HCT116 (cell line): ENCODE results near the gene ABCB8. TPM values are rescaled to one million over a fixed set of nuclear protein-coding genes. Genes with fewer than 3 reads are reported as not detected.

Experiments
- ATAC-seq: fragments of 200-7000 bp; cut with Tn5 transposase; 2 replicates; pipeline ENCODE4 v1.9.1; 2020; ENCODE audit warnings: mild to moderate bottlenecking, moderate library complexity
- BruUV-seq: library from RNA; stranded (reverse); fragments of 400-500 nt; replicated peaks from 2 replicates; lab custom pipeline; 2021; lab: Mats Ljungman, UMichigan
- CTCF ChIA-PET: fragments of 300-600 bp; sonication (Branson Sonifier 250); formaldehyde crosslinking; loops from one replicate; lab custom pipeline; 2021; ENCODE audit warnings: antibody characterized with exemption; lab: Charles Lee
- POLR2A ChIA-PET: fragments of 300-600, 350-600 bp; sonication (Branson Sonifier 250); formaldehyde crosslinking; loops from one replicate; lab custom pipeline; 2021; ENCODE audit warnings: antibody characterized with exemption; lab: Charles Lee
- RAD21 ChIA-PET, 2 experiments: fragments of 300-600 bp; sonication (Branson Sonifier 250); formaldehyde crosslinking; loops; one replicate each; lab custom pipeline; 2023; ENCODE audit warnings: low total read pairs in 2 of 2; ENCODE audit not compliant: uncharacterized antibody in 2 of 2, unreplicated experiment in 2 of 2, low non-redundant PET in 1 of 2; lab: Charles Lee
- DNase-seq: peaks from one replicate; pipeline ENCODE4 v3.0.0-alpha.2; 2010; ENCODE audit warnings: low read depth, low spot score
- H2AFZ ChIP-seq: fragments of 200-600 bp; shearing (Covaris generic), sonication (generic); 2 replicates; pipeline ENCODE4 v1.6.1; 2017; ENCODE audit warnings: low read depth, mixed run types, mixed read lengths, antibody characterized with exemption, low read length; ENCODE audit not compliant: poor library complexity, severe bottlenecking
- H3K27ac ChIP-seq: 2 replicates; pipeline ENCODE4 v1.5.1; 2012; ENCODE audit warnings: low read depth, low read length
- H3K27me3 ChIP-seq: fragments of 200-600 bp; sonication (generic); 2 replicates; pipeline ENCODE4 v1.6.1; 2016; ENCODE audit warnings: mixed run types, low read length, mixed read lengths; ENCODE audit not compliant: insufficient read depth
- H3K36me3 ChIP-seq, 2 experiments: fragments of 200-500 bp in 1 of 2; fragments of 200-600 bp in 1 of 2; sonication (Bioruptor generic) in 1 of 2; sonication (generic) in 1 of 2; 2 replicates each; pipeline versions ENCODE4 v1.5.1 to v1.6.1; 2014 to 2016; ENCODE audit warnings: low read length in 2 of 2, inconsistent platforms in 1 of 2, mixed read lengths in 1 of 2, mixed run types in 1 of 2; ENCODE audit not compliant: insufficient read depth in 2 of 2, control insufficient read depth in 1 of 2
- H3K4me1 ChIP-seq, 2 experiments: fragments of 200-600 bp in 1 of 2; sonication (generic) in 1 of 2; 2 replicates each; pipeline versions ENCODE4 v1.5.1 to v1.6.1; 2012 to 2017; ENCODE audit warnings: low read length in 2 of 2, inconsistent platforms in 1 of 2, mild to moderate bottlenecking in 1 of 2, mixed read lengths in 1 of 2, mixed run types in 1 of 2, moderate library complexity in 1 of 2; ENCODE audit not compliant: insufficient read depth in 2 of 2, control insufficient read depth in 1 of 2
- H3K4me2 ChIP-seq: fragments of 200-600 bp; sonication (generic); 2 replicates; pipeline ENCODE4 v1.6.1; 2017; ENCODE audit warnings: mixed run types, low read length, mixed read lengths
- H3K4me3 ChIP-seq, 2 experiments: fragments of 200-600 bp in 1 of 2; sonication (generic) in 1 of 2; replicated peaks in 1 of 2; 2 replicates each; pipeline ENCODE4 v1.5.1; 2011 to 2016; ENCODE audit warnings: low read length in 2 of 2, control low read depth in 1 of 2, low read depth in 1 of 2, mild to moderate bottlenecking in 1 of 2, mixed read lengths in 1 of 2, mixed run types in 1 of 2
- H3K79me2 ChIP-seq: fragments of 200-600 bp; sonication (generic); 2 replicates; pipeline ENCODE4 v1.6.1; 2017; ENCODE audit warnings: mild to moderate bottlenecking, mixed run types, low read length, moderate library complexity, mixed read lengths; ENCODE audit not compliant: insufficient read depth
- H3K9ac ChIP-seq: fragments of 200-600 bp; sonication (generic); 2 replicates; pipeline ENCODE4 v1.6.1; 2016; ENCODE audit warnings: low read length, mixed read lengths
- H3K9me2 ChIP-seq: fragments of 200-600 bp; sonication (generic), shearing (Covaris generic); 2 replicates; pipeline ENCODE4 v1.6.1; 2017; ENCODE audit warnings: mixed run types, mild to moderate bottlenecking, moderate library complexity; ENCODE audit not compliant: insufficient read depth
- H3K9me3 ChIP-seq, 2 experiments: fragments of 200-500 bp in 1 of 2; fragments of 200-600 bp in 1 of 2; sonication (Bioruptor generic) in 1 of 2; sonication (generic) in 1 of 2; 2 replicates each; pipeline ENCODE4 v1.6.1; 2014 to 2017; ENCODE audit warnings: low read length in 2 of 2, mixed read lengths in 2 of 2, inconsistent platforms in 1 of 2, low read depth in 1 of 2, mild to moderate bottlenecking in 1 of 2, mixed run types in 1 of 2, moderate library complexity in 1 of 2; ENCODE audit not compliant: control insufficient read depth in 1 of 2, insufficient read depth in 1 of 2
- H4K20me1 ChIP-seq: fragments of 200-600 bp; sonication (generic), shearing (Covaris generic); 2 replicates; pipeline ENCODE4 v1.6.1; 2017; ENCODE audit warnings: mixed run types, mild to moderate bottlenecking, moderate library complexity; ENCODE audit not compliant: insufficient read depth
- ATF3 ChIP-seq: IDR thresholded peaks from 2 replicates; pipeline ENCODE4 v1.6.1; 2012
- CBX3 ChIP-seq: IDR thresholded peaks from 2 replicates; pipeline ENCODE4 v1.6.1; 2012; ENCODE audit warnings: low read depth
- CEBPB ChIP-seq: IDR thresholded peaks from 2 replicates; pipeline ENCODE4 v1.6.1; 2012; ENCODE audit warnings: low read depth
- EGR1 ChIP-seq: IDR thresholded peaks from 2 replicates; pipeline ENCODE4 v1.6.1; 2012; ENCODE audit warnings: low read depth
- ELF1 ChIP-seq: IDR thresholded peaks from 2 replicates; pipeline ENCODE4 v1.6.1; 2012; ENCODE audit warnings: low read depth, borderline replicate concordance
- EZH2phosphoT487 ChIP-seq: fragments of 200-600 bp; IDR thresholded peaks from 2 replicates; pipeline ENCODE4 v1.6.1; 2018; ENCODE audit warnings: antibody characterized with exemption, borderline replicate concordance
- FOSL1 ChIP-seq: IDR thresholded peaks from 2 replicates; pipeline ENCODE4 v1.6.1; 2012; ENCODE audit warnings: low read depth
- JUND ChIP-seq: IDR thresholded peaks from 2 replicates; pipeline ENCODE4 v1.6.1; 2012
- POLR2A ChIP-seq: IDR thresholded peaks from 2 replicates; pipeline ENCODE4 v1.7.0; 2011; ENCODE audit warnings: borderline replicate concordance; ENCODE audit not compliant: insufficient read depth, insufficient read length; ENCODE audit errors: extremely low read depth
- POLR2AphosphoS5 ChIP-seq: IDR thresholded peaks from 2 replicates; pipeline ENCODE4 v1.6.1; 2011; ENCODE audit warnings: mild to moderate bottlenecking, low read depth, low read length, moderate library complexity
- RAD21 ChIP-seq: IDR thresholded peaks from 2 replicates; pipeline ENCODE4 v1.6.1; 2012; ENCODE audit warnings: low read depth, mild to moderate bottlenecking
- REST ChIP-seq: IDR thresholded peaks from 2 replicates; pipeline ENCODE4 v1.6.1; 2012; ENCODE audit warnings: low read depth
- SIN3A ChIP-seq: IDR thresholded peaks from 2 replicates; pipeline ENCODE4 v1.6.1; 2012; ENCODE audit warnings: low read depth
- SP1 ChIP-seq: IDR thresholded peaks from 2 replicates; pipeline ENCODE4 v1.6.1; 2012; ENCODE audit warnings: low read depth
- YY1 ChIP-seq: IDR thresholded peaks from 2 replicates; pipeline ENCODE4 v1.6.1; 2011; ENCODE audit warnings: low read length, low read depth, moderate library complexity, mild to moderate bottlenecking; ENCODE audit not compliant: insufficient replicate concordance; ENCODE audit errors: extremely low read depth
- ZFX ChIP-seq: fragments of 450-650 bp; IDR thresholded peaks from 2 replicates; pipeline ENCODE4 v1.6.1; 2017
- ZNF274 ChIP-seq: fragments of 200-500 bp; sonication (Bioruptor generic); IDR thresholded peaks from 2 replicates; pipeline ENCODE4 v1.6.1; 2014; ENCODE audit warnings: mild to moderate bottlenecking, low read depth, low read length, inconsistent platforms
- intact Hi-C: fragments of 100-400 bp; cut with micrococcal nuclease; formaldehyde crosslinking; loops from 2 replicates; pipeline ENCODE4 v1.10.0; 2022
- total RNA-seq: library from RNA; stranded (reverse); gene quantifications from one replicate; pipeline ENCODE4 v1.2.1, GENCODE V29; 2021; ENCODE audit not compliant: unreplicated experiment
- TF ChIP-seq, protein P1 (sequence below), 3 experiments: fragments of 200-600 bp in 1 of 3; sonication (generic) in 1 of 3; IDR thresholded peaks in 2 of 3; conservative IDR thresholded peaks in 1 of 3; 2 replicates each; pipeline ENCODE4 v1.5.1; 2012 to 2017; ENCODE audit warnings: low read depth in 2 of 3, low read length in 2 of 3, antibody characterized with exemption in 1 of 3, borderline replicate concordance in 1 of 3, control low read depth in 1 of 3, mild to moderate bottlenecking in 1 of 3, mixed read lengths in 1 of 3, mixed run types in 1 of 3, moderate library complexity in 1 of 3; ENCODE audit not compliant: insufficient read depth in 1 of 3
- TF ChIP-seq, protein P2 (sequence below): IDR thresholded peaks from 2 replicates; pipeline ENCODE4 v1.6.1; 2012

The ABCB8 gene
- total RNA-seq, 1 experiment from 2014 or later = 55.2 TPM

- ChIA-PET CTCF (interaction anchor here (0.9 to 1.6 kb wide), 11 partner anchors 10 to 152 kb away, joined by 3 to 33 read pairs (median 5); partner anchors contain the start of gene NOS3), RAD21 (interaction anchor here in 1 of 2 experiments (0.8 to 1.0 kb wide), 2 partner anchors 19 to 30 kb away, joined by 3 to 5 read pairs; no protein-coding TSS in a partner anchor), POLR2A (interaction anchor here (0.9 to 2.0 kb wide), 6 partner anchors 10 to 52 kb away, joined by 3 to 11 read pairs (median 8); no protein-coding TSS in a partner anchor)
- Histone ChIP-seq H3K4me2 (peak overlapping the region; percentile 80), H4K20me1 (no peaks in the 10 kb centered on the region), H3K4me1 (peaks cover 6 to 54% of the 10 kb centered on the region in 2 experiments), H3K27me3 (no peaks in the 10 kb centered on the region), H3K36me3 (no peaks in the 10 kb centered on the region), H3K27ac (peak overlapping the region; percentile 60), H3K79me2 (peaks cover 6% of the 10 kb centered on the region), H3K4me3 (peak overlapping the region; percentile 72), H2AFZ (no peak overlapping the region), H3K9me2 (no peaks in the 10 kb centered on the region), H3K9ac (peak overlapping the region; percentile 77), H3K9me3 (no peaks in the 10 kb centered on the region)
- no TSS peak for BruUV-seq
- DNase-seq (no peak), ATAC-seq (peak; percentile 1)
- intact Hi-C loops = loop anchor here (1.0 to 5.0 kb wide), 2 partner anchors 29 to 83 kb away; no protein-coding TSS in a partner anchor
- TF ChIP-seq ZFX (no peak), RAD21 (no peak), SIN3A (no peak), ELF1 (no peak), REST (no peak), ZNF274 (no peak), CEBPB (no peak), SP1 (no peak), POLR2A (no peak), POLR2AphosphoS5 (no peak), YY1 (no peak), EZH2phosphoT487 (no peak), EGR1 (no peak), FOSL1 (no peak), ATF3 (no peak), JUND (no peak), CBX3 (no peak)
- TF ChIP-seq, protein P1, sequence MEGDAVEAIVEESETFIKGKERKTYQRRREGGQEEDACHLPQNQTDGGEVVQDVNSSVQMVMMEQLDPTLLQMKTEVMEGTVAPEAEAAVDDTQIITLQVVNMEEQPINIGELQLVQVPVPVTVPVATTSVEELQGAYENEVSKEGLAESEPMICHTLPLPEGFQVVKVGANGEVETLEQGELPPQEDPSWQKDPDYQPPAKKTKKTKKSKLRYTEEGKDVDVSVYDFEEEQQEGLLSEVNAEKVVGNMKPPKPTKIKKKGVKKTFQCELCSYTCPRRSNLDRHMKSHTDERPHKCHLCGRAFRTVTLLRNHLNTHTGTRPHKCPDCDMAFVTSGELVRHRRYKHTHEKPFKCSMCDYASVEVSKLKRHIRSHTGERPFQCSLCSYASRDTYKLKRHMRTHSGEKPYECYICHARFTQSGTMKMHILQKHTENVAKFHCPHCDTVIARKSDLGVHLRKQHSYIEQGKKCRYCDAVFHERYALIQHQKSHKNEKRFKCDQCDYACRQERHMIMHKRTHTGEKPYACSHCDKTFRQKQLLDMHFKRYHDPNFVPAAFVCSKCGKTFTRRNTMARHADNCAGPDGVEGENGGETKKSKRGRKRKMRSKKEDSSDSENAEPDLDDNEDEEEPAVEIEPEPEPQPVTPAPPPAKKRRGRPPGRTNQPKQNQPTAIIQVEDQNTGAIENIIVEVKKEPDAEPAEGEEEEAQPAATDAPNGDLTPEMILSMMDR (IDR thresholded peaks at IDR 0.05 in 2 of 3, conservative IDR thresholded peaks at IDR 0.05 in 1 of 3; ENCODE audit: borderline replicate concordance in 1 of 3, insufficient read depth in 1 of 3, low read depth in 2 of 3, low read length in 2 of 3) = no peak
- TF ChIP-seq, protein P2, sequence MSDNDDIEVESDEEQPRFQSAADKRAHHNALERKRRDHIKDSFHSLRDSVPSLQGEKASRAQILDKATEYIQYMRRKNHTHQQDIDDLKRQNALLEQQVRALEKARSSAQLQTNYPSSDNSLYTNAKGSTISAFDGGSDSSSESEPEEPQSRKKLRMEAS = no peak
Measured at GRCh38 chr7:151028948-151029501, 775 bp downstream of the ABCB8 start.
